ENCODE measurements around the gene MSI2. TPM values are rescaled to one million over a fixed set of nuclear protein-coding genes. Genes with fewer than 3 reads are reported as not detected.

The MSI2 gene
- total RNA-seq, 2 donors from 2014 or later = 88.3 to 114 TPM

GRCh38 chr17:57708410-57708809, 452.1 kb downstream of the MSI2 start:
- H3K4me1 Mint-ChIP-seq = peaks cover 21% of the 10 kb centered on the region

GRCh38 chr17:57713140-57713539, 456.8 kb downstream of the MSI2 start:
- Mint-ChIP-seq H3K27ac (no peak overlapping the region), H3K27me3 (ENCODE audit: insufficient read depth) (peaks cover 51% of the 10 kb centered on the region), H3K9me3 (no peaks in the 10 kb centered on the region), H3K4me1 (peaks cover 3% of the 10 kb centered on the region), H3K4me3 (no peak overlapping the region), H3K36me3 (ENCODE audit: low read depth) (no peaks in the 10 kb centered on the region)
- WGBS, 2 experiments (ENCODE audit: insufficient coverage in 1 of 2, insufficient read length in 1 of 2) = 80 to 95% methylated on average over 4 to 7 of the region's 7 CpGs
- Histone ChIP-seq H3K4me3 (ENCODE audit: low read length) (no peak overlapping the region), H3K9ac (ENCODE audit: extremely low read depth, low read length, poor library complexity, severe bottlenecking) (no peak overlapping the region), H3K36me3 (ENCODE audit: control insufficient read depth, insufficient read depth, low read length) (no peaks in the 10 kb centered on the region), H3K9me3 (ENCODE audit: control insufficient read depth, low read length) (no peaks in the 10 kb centered on the region), H3K27me3 (ENCODE audit: control insufficient read depth, insufficient read depth, low read length, poor library complexity, severe bottlenecking) (peaks cover 27% of the 10 kb centered on the region), H3K27ac (ENCODE audit: low read depth, low read length) (no peak overlapping the region), H3K4me1 (ENCODE audit: control insufficient read depth, insufficient read depth, low read length) (no peaks in the 10 kb centered on the region)
- peak; percentile 18 for DNase-seq
- TF ChIP-seq, protein P1, sequence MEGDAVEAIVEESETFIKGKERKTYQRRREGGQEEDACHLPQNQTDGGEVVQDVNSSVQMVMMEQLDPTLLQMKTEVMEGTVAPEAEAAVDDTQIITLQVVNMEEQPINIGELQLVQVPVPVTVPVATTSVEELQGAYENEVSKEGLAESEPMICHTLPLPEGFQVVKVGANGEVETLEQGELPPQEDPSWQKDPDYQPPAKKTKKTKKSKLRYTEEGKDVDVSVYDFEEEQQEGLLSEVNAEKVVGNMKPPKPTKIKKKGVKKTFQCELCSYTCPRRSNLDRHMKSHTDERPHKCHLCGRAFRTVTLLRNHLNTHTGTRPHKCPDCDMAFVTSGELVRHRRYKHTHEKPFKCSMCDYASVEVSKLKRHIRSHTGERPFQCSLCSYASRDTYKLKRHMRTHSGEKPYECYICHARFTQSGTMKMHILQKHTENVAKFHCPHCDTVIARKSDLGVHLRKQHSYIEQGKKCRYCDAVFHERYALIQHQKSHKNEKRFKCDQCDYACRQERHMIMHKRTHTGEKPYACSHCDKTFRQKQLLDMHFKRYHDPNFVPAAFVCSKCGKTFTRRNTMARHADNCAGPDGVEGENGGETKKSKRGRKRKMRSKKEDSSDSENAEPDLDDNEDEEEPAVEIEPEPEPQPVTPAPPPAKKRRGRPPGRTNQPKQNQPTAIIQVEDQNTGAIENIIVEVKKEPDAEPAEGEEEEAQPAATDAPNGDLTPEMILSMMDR (conservative IDR thresholded peaks at IDR 0.05) = no peak

More at GRCh38 chr17:57708410-57708809, 452.1 kb downstream of the MSI2 start:
- Mint-ChIP-seq H3K36me3 (ENCODE audit: low read depth) (no peaks in the 10 kb centered on the region), H3K27ac (no peak overlapping the region), H3K4me3 (peak overlapping the region; percentile 27), H3K27me3 (ENCODE audit: insufficient read depth) (peaks cover 29% of the 10 kb centered on the region), H3K9me3 (no peaks in the 10 kb centered on the region)
- peaks cover 12% of the 10 kb centered on the region for H3K27me3 ChIP-seq (ENCODE audit: control insufficient read depth, insufficient read depth, low read length, poor library complexity, severe bottlenecking)
- no peaks in the 10 kb centered on the region for H3K9me3 ChIP-seq (ENCODE audit: control insufficient read depth, low read length)
- peaks cover 3% of the 10 kb centered on the region for H3K4me1 ChIP-seq (ENCODE audit: control insufficient read depth, insufficient read depth, low read length)
- no peak for DNase-seq
- WGBS, 2 experiments (ENCODE audit: insufficient coverage in 1 of 2, insufficient read length in 1 of 2) = 43 to 74% methylated on average over 1 to 2 of the region's 2 CpGs
- TF ChIP-seq, protein P1 (conservative IDR thresholded peaks at IDR 0.05) = no peak
- H3K9ac ChIP-seq (ENCODE audit: extremely low read depth, low read length, poor library complexity, severe bottlenecking) = no peak overlapping the region
- peak overlapping the region; percentile 84 for H3K27ac ChIP-seq (ENCODE audit: low read depth, low read length)
- H3K36me3 ChIP-seq (ENCODE audit: control insufficient read depth, insufficient read depth, low read length) = no peaks in the 10 kb centered on the region
- H3K4me3 ChIP-seq (ENCODE audit: low read length) = no peak overlapping the region

- Histone ChIP-seq H3K4me1 (ENCODE audit: control insufficient read depth, insufficient read depth, low read length) (no peaks in the 10 kb centered on the region), H3K9me3 (ENCODE audit: control insufficient read depth, low read length) (no peaks in the 10 kb centered on the region), H3K27me3 (ENCODE audit: control insufficient read depth, insufficient read depth, low read length, poor library complexity, severe bottlenecking) (peaks cover 27% of the 10 kb centered on the region), H3K36me3 (ENCODE audit: control insufficient read depth, insufficient read depth, low read length) (no peaks in the 10 kb centered on the region), H3K27ac (ENCODE audit: low read depth, low read length) (no peak overlapping the region), H3K9ac (ENCODE audit: extremely low read depth, low read length, poor library complexity, severe bottlenecking) (no peak overlapping the region), H3K4me3 (ENCODE audit: low read length) (no peak overlapping the region)
- Mint-ChIP-seq H3K27me3 (ENCODE audit: insufficient read depth) (peaks cover 60% of the 10 kb centered on the region), H3K9me3 (no peaks in the 10 kb centered on the region), H3K27ac (no peak overlapping the region), H3K4me3 (no peak overlapping the region), H3K36me3 (ENCODE audit: low read depth) (no peaks in the 10 kb centered on the region), H3K4me1 (no peaks in the 10 kb centered on the region)
- peak; percentile 17 for DNase-seq
- TF ChIP-seq, protein P1 (conservative IDR thresholded peaks at IDR 0.05) = no peak
- 83 to 91% methylated on average over 4 to 7 of the region's 7 CpGs for WGBS, 2 experiments (ENCODE audit: insufficient coverage in 1 of 2, insufficient read length in 1 of 2)
These were observed 458.4 kb downstream of the MSI2 start for GRCh38 chr17:57714665-57715180.

All from endodermal cell (in vitro differentiated cells).